Neural cell (in vitro differentiated cells): ENCODE results near the gene UGT1A6.

Experiments used
- CTCF ChIP-seq: fragments of 450-650 bp; IDR thresholded peaks from 2 replicates; pipeline ENCODE4 v1.5.1; 2014; ENCODE audit warnings: antibody characterized with exemption, mild to moderate bottlenecking, moderate library complexity; ENCODE audit not compliant: poor library complexity, severe bottlenecking
- EZH2 ChIP-seq: fragments of 200-600, 300-800 bp; shearing (Covaris generic), sonication (generic); IDR thresholded peaks from 2 replicates; pipeline ENCODE4 v1.6.1; 2014; ENCODE audit warnings: antibody characterized with exemption, low read length, borderline replicate concordance, mild to moderate bottlenecking; ENCODE audit not compliant: insufficient read depth, poor library complexity, severe bottlenecking
- RAD21 ChIP-seq: fragments of 450-650 bp; conservative IDR thresholded peaks from 2 replicates; pipeline ENCODE4 v1.6.1; 2014; ENCODE audit warnings: antibody characterized with exemption, mild to moderate bottlenecking, moderate library complexity

- TF ChIP-seq CTCF (no peak), RAD21 (no peak), EZH2 (no peak)
Measured at GRCh38 chr2:233821709-233822100, 129.0 kb downstream of the UGT1A6 start.
